ENCODE results near the gene NTNG1.

Gene NTNG1

DNA sequence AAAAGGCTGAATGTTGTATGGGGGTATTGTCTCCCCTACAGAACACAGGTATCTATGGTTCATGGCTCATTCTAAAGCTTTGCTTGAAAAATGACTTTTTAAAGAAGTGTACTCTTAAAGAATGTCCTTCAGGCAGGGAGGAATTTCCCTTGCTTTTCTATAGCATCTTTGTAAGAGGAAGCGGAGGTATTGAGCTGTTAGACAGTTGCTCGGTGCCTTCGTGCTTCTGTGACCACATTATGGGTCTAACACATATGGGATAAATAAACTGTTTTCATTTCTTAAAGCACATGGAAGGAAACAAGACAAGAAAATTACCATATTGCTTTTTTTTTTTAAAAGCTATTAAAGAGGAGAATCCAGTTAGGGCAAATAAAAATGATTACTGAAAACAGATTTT lies 182.9 kb downstream of the NTNG1 start:
- in situ Hi-C loops (cut with MboI; ENCODE audit: low sequenced_read_pairs), result no loop called here

DNA sequence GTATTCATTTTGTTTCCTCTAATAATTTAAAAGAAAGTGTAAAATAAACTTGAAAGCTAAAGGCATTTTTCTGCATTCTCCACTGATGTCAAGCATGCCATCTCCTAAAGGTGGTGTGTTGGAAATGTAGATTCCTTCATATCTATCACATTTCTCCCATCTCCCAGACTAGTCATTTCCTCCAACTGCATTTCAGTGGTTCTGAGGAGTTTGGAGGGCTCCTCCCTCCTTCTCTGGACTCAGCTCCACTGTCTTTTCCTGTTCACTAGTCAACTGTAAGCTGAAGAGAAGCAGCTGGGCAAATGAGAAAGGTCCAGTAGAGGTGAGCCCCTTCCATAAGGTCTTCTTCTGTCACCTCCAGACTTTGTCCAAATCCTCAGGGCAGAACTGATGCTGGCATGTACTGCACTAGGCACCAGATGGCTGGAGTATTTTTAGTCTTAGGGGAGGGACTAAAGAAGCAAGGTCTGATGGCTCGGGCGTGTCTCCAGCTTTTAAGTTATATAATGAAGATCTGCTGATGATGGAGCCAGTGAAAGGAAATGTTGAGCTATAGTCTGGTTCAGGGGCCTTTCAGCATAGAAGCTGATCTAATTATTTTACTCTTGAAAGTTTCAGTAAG lies 186.1 kb downstream of the NTNG1 start:
- in situ Hi-C loops (cut with MboI; ENCODE audit: low sequenced_read_pairs), result no loop called here

DNA sequence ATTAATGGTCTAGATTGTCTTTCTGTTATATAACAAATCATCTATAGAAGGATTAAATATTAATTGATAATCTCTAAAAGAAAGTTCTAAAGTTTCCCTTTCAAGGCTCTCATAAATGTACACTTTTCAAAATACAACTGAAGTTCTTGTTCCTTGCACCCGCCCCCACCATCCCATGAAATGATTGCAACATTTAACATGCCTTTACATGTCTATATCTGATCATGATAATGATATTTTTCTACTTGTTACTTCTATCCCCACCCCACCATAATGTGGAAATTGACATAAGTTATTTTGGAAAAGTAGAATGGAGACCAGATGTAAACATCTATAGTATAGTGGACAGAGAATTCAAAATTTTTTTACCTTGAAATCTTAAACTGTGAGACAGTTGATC lies 186.6 kb downstream of the NTNG1 start:
- in situ Hi-C loops (cut with MboI; ENCODE audit: low sequenced_read_pairs), result no loop called here

DNA sequence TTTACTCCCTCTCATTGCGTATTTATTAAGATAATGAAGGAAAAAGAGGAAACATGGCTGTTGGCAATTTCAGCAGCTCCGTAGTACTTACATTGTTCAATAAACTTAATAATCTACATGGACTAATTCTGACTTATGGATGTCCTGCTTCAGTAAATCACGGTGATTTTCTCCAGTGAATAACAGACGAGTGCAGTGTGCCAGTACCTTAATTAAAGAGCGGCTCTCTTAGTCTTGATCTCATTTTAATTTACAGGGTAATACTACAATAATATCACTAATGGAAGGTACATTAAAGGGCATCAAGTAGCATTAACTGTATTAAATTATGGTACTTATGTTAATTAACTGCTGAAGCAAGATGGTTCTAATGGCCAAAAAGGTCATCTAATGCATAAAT lies 187.2 kb downstream of the NTNG1 start:
- in situ Hi-C loops (cut with MboI; ENCODE audit: low sequenced_read_pairs), result no loop called here

DNA sequence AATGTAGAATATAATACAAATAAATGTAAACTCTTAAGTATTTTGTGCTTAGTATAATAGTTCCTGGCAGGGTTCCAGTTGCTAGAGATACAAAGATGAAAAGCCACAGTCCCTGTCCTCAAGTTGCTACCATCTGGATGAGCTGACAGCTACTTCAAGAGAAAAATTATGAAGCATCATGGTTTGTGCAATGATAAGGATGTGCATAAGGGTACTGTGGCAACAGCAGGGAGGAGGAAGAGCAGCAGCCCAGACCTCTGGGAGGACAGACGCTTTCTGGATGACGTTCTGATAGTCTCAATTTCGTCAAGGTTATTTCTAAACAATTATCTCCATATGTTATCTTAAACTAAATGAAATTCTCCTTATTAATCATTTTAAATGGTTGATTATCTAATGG lies 198.9 kb downstream of the NTNG1 start:
- in situ Hi-C loops (cut with MboI; ENCODE audit: low sequenced_read_pairs), result no loop called here

DNA sequence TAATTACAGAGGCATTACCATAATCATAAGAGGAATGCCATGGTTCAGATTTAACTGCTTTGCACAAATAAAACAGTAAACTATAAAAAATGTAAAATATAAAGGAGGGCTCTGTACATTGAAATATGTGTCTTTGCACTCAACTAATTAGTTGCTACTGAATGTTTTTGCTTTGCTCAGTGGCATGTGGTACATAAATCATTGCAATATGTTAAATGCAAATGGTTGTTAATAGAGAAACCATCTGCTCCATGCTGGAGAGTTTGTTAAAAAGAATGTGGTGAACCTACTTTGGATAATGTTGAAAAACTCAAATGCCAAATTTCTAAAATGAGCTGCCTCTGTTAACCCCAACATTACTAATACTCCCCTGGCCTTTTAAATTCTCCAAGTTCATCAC lies 201.5 kb downstream of the NTNG1 start:
- in situ Hi-C loops (cut with MboI; ENCODE audit: low sequenced_read_pairs), result no loop called here

DNA sequence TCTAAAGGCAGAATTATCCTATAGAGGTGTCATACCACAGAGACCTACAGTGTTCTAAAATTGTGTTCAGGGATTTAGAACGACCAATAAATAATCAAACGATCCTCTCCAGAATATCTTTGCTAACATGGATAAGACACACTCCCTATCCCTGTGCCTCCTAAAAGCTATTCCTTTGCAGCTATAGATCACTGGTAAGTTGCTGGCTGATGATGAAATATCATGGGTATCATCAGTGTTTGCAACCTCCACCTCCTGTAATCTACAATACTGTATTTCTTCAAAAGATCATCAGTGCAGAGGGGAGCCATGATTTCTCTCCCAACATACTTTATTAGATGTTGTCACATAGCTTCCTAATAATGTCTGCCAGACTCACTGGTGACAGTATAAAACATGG lies 201.9 kb downstream of the NTNG1 start:
- in situ Hi-C loops (cut with MboI; ENCODE audit: low sequenced_read_pairs), result no loop called here

DNA sequence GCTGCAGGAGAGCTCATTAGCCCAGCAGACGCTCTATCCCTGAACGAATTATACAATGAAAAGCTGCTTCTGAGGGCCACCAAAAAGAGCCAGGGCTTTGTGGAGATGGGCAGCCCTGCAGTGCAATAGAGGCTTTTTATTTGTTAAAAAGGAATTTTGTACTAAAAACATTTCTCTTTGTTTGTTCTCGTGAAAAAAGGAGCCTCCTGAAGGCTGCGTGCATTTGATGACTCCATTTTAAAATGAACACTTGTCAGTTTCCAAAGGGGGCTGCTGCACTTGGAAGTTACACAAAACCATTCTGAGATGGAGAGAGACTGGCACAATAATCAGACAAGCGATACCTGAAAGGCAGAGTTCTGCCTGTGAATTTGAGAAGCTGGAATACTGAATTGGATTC lies 202.8 kb downstream of the NTNG1 start:
- in situ Hi-C loops (cut with MboI; ENCODE audit: low sequenced_read_pairs), result no loop called here

DNA sequence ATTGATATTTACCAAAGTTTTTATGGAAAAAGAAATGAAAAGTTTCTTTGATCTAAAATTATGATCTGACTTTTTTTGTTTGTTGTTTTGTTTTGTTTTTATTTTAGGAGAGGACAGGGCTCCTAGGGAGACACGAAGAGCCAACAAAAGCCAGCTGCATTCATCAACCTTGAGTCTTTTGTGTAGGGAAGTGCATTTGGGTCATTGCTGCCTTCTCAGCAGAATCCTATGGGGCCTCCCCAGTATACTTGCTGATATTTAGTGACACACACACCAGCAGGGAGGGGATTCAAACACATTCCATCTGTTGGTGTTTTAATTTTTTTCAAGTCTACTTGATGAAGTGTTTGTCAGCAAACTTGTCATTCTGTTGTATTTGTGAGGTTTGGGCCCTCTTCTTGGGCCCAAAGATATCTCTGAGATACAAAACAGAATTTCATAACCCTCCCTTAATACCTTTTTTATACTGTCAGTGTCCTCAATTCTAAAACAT lies 203.5 kb downstream of the NTNG1 start:
- in situ Hi-C loops (cut with MboI; ENCODE audit: low sequenced_read_pairs), result no loop called here

DNA sequence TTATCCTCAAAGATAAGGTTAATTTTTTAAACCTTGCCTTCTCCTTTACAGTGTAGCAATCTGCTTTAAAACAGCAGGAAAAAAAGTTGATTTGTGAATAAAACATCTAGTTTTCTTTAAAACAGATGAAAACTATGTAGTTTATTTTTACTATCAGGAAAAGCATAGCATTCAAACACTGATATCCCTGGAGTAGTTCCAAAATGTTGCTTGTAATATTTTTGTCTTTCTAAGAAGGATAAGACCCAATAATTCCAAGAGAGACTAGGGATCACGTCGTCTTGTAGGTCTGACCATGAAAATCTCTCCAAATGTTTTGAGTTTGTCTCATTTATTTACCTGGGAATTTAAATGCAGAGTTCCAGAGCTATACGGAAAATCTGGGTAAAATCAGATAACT lies 204.0 kb downstream of the NTNG1 start:
- in situ Hi-C loops (cut with MboI; ENCODE audit: low sequenced_read_pairs), result no loop called here

DNA sequence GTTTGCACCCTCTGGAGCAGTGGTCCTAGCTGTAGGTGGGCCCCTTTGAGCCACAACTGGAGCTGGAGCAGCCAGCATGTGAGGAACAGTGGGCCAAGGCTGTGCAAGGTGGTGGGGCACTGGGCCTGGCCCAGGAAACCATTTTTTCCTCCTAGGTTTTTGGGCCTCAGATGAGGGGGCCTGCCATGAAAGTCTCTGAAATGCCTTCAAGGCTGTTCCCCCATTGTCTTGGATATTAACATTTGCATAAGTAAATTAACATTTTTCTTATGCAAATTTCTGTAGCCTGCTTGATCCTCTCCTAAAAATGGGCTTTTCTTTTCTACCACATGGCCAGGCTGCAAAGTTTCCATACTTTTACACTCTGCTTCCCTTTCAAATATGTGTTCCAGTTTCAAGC lies 212.0 kb downstream of the NTNG1 start:
- in situ Hi-C loops (cut with MboI; ENCODE audit: low sequenced_read_pairs), result no loop called here

DNA sequence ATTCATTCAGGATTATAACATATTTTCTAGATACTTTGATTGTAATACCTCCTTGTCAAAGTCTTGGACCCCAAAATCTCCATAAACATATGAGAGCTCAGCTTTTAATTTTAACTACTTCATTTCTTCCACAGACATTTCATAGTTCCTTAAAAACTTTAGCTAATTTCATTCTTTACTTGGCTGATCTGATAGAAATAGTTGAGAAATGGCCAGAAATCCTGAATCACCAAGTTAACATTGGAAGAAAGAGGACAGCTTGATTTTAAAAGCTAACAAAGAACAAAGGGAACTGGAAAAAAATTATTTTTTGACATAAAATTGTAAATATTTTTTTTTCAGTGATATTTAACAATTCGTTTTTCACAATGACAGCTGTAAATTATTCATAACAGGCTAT lies 216.5 kb downstream of the NTNG1 start:
- in situ Hi-C loops (cut with MboI; ENCODE audit: low sequenced_read_pairs), result no loop called here

DNA sequence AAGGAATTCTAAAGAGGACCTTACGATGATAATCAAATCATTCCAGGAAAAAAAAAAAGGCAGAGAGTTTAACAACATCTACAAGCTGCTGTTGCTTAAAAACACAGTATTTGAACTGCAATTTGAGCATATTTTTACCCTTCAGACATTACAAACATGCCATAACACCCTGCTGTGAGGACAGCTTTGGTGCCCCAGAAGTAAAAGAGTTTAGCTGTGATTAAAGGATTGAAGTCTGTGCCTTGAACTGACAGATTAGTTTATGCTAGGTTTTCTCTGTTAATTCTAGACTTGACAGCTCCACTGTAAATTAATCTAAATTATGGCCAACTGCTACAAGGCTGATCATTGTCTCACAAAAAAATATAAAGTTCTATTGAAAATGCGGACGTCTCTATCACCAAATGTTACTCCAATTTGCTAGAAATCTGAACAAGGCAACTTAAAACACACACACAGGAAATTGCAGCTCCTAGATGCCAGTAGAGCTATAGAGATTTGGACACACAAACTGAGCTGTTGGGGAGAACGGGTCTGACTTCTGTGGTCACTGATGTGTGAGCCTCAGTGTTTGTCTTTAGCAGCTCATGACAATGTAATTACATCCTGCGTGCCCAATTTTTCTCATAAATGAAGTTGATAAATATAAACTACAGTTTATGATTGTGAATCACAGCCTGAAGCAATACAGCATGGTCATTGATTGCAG lies 217.9 kb downstream of the NTNG1 start:
- in situ Hi-C loops (cut with MboI; ENCODE audit: low sequenced_read_pairs), result no loop called here

DNA sequence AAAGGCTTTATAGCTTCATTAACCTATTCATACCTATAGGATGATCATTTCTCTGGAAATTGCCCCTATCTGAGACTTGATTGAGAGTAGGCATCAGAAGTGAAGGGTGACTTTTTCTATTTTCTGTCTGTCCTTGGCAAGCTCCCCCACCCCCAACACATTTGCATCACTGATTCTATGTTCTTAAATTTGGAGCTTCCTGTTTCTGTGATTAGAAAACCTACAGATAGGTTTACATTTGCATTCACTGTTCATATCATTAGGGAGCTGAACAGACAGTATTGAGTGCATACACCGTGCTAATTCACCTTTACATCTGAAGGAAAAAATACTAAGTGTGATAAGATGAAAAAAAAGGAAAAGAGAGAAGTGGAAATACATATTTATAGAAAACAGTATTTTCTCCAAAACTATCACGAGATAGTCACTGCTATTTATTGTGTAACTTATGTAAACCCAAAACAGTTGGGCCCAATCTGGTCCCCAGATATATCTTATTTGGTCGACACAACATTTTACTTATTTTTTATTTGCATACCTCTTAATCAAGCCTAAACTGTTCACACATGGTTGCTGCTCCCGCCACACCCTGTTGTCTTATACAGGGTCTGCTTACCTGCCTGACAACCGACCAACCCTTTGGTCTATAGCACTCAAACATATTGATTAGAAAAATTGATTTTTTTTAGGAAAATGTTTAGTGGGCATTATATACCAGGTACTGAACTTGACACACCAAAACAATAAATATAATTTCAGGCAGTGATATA lies 218.8 kb downstream of the NTNG1 start:
- in situ Hi-C loops (cut with MboI; ENCODE audit: low sequenced_read_pairs), result no loop called here

DNA sequence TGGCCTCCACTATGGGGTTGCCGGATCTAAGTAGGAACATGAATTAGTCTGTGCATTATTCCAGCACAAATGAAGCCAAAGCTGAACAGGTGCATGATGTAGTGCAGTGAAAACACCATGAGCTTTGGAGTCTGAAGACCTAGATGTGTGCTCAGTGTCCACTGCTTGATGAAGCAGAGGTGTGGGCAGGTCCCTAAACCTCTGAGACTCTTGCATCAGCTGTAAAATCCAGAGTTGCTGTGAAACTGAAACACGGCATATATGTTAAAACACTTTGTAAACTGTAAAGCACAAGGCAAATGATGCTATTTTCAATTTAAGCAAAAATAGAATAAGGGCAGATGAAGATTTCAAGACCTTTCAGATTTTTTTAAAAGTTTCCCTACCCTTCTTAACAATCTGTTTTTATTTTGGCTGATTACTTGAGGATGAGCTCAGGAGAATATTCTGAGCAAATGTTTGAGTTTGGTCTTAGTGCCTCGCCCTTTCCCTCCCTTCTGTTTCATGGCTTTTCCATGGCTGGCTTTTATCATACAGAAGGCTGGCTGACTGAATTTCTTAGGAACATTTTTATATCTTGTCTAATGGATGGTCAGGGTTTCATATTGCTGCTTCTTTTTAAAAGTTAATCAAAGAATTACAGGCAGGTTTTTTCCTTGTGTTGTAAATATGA lies 221.8 kb downstream of the NTNG1 start:
- in situ Hi-C loops (cut with MboI; ENCODE audit: low sequenced_read_pairs), result no loop called here

DNA sequence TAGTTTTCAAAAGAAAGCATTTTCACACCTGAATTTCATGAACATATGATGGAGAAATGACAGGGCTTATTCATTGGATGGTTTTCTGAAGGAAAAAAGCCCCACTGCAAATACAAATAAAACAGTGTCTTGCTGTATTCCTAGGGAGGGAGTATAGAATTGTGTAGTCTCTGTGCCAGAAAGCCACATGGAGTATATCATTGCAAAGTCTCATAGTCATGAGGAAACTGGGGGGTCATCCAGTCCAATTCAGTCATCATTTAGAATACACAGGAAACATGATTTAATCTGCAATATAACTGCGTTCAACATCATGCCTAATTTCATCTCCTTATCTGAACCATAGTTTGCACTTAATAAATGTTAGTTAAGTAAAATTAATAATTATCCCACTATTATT lies 222.3 kb downstream of the NTNG1 start:
- in situ Hi-C loops (cut with MboI; ENCODE audit: low sequenced_read_pairs), result no loop called here

DNA sequence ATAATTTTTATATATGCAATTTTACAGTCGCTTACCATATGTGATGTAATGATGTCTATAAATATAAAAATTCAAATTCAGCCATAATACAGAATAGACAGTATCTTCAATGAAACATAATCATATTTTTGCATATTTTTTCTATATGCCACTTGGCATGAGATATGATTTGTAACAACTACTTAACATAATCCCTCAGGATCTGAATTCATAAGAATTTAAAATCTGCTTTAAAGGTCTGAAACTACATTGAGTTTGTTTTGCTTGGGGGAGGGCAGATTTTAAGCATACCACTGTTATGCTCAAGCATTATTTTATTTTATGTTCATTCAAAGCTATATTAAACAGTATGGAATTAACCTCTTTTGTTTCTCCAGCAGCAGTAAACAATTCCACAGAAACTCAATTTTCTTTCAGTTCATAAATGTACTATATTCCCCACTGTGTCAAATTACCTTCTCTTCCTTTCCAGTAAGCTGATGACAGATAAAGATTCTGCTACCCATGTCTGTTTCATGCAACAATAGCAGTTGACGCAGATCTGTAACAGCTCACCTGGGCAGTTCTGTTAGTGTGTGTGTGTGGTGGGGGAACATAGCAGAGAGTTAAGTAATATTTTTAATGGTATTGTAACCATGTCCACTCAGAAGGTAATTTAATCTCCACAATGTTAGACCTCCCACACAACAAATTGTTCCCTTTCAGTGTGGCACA lies 224.8 kb downstream of the NTNG1 start:
- in situ Hi-C loops (cut with MboI; ENCODE audit: low sequenced_read_pairs), result no loop called here

DNA sequence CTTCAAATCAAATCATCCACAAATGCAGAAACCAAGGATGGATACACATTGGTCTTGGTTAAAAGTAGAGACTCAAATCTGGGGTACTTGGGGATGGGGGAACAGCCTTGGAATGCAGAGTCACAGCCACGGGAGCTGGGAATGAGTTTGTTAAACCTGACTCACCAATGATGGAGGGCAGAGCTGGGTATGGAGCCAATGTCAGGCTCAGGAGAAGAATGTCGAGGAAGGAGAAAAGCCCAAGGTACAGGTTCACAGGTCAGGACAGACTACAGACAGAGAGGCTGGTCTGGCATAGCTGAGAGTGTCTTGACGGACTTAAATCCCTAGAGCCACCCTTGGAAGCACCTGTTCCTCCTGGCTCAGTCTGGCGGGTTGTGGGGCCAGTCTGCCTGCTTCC lies 237.6 kb downstream of the NTNG1 start:
- in situ Hi-C loops (cut with MboI; ENCODE audit: low sequenced_read_pairs), result no loop called here

DNA sequence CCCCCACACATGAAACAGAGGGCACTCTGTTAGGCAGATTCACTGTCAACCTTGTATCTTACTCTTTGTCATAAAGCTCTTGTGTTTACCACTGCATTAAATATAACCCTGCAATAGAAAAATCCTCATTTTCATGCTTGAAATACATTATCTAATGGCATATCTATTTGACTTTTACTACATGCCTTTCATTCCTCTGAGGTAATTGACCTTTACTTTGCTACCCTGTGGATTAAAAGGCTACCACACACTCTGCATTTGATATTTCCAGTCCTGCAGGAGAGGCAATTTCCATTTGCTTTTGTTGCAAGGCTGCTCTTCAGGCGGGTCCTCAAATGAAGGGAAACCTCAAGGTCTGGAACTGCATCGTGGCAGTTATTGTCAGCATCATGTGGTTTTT lies 238.0 kb downstream of the NTNG1 start:
- in situ Hi-C loops (cut with MboI; ENCODE audit: low sequenced_read_pairs), result no loop called here

DNA sequence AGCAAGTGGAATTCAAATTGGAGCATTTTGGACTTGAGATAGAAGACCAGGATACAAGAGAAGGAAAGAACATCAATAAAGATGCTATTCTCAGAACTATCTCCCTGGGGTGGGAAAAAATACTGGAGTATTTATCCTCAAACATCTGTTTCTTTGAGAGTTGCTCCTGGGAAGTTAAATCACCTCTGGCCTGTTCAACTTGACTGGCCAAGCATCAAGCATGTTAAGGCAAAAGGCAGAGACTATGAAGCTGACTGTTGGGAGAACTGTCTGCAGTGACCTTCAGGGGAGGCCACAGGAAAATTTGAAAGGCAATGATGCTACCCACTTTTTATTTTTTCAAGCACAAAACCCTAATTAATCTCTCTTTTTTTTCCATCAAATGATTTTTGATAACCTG lies 239.0 kb downstream of the NTNG1 start:
- in situ Hi-C loops (cut with MboI; ENCODE audit: low sequenced_read_pairs), result no loop called here
